HepG2 (cell line): ENCODE measurements around the gene APBB2. TPM values are rescaled to one million over a fixed set of nuclear protein-coding genes. Genes with fewer than 3 reads are reported as not detected.

Experiments used
- ATAC-seq: fragments of 200-7000 bp; cut with Tn5 transposase; 3 replicates; pipeline ENCODE4 v1.9.1; 2020; ENCODE audit warnings: mild to moderate bottlenecking, moderate library complexity
- BruUV-seq: library from RNA; stranded (reverse); fragments of 400-500 nt; replicated peaks from 2 replicates; lab custom pipeline; 2021; lab: Mats Ljungman, UMichigan
- CTCF ChIA-PET: fragments of 300-600 bp; formaldehyde crosslinking; extraction: SDS; loops from one replicate; lab custom pipeline; 2021; ENCODE audit warnings: low total read pairs, inconsistent platforms, low intra/inter-chr PET ratio; lab: Yijun Ruan, JAX
- POLR2A ChIA-PET: fragments of 350-600 bp; sonication (Branson Sonifier 250); formaldehyde crosslinking; loops from one replicate; lab custom pipeline; 2020; ENCODE audit warnings: antibody characterized with exemption, inconsistent platforms; lab: Yijun Ruan, JAX
- DNase-seq: peaks from one replicate; pipeline ENCODE4 v3.0.0-alpha.2; 2015; ENCODE audit warnings: low spot score
- FAIRE-seq: peaks from 3 replicates; lab custom pipeline; 2011; peaks lifted over from hg19 to GRCh38; lab: Jason Lieb, UNC
- H2AFZ ChIP-seq: one replicate; pipeline ENCODE4 v1.6.1; 2011; ENCODE audit warnings: low read length, inconsistent platforms
- H3K27ac ChIP-seq: fragments of 300-600 bp; 3 replicates; pipeline ENCODE4 v1.8.0; 2011; ENCODE audit warnings: mixed run types, mild to moderate bottlenecking, mixed read lengths, low read length, inconsistent platforms; ENCODE audit not compliant: insufficient read depth; ENCODE audit errors: extremely low read length
- H3K27me3 ChIP-seq, 2 experiments: fragments of 200-600 bp in 1 of 2; 2 replicates in 1 of 2; 3 replicates in 1 of 2; pipeline versions ENCODE4 v1.6.0 to v1.8.0; 2011; ENCODE audit warnings: low read length in 2 of 2, mild to moderate bottlenecking in 2 of 2, moderate library complexity in 2 of 2, inconsistent platforms in 1 of 2; ENCODE audit not compliant: insufficient read depth in 2 of 2, control insufficient read depth in 1 of 2
- H3K36me3 ChIP-seq, 2 experiments: fragments of 200-600 bp in 1 of 2; replicated peaks in 1 of 2; 2 replicates in 1 of 2; 3 replicates in 1 of 2; pipeline versions ENCODE4 v1.5.1 to v1.8.0; 2011; ENCODE audit warnings: low read length in 2 of 2, inconsistent platforms in 1 of 2; ENCODE audit not compliant: insufficient read depth in 2 of 2, control insufficient read depth in 1 of 2
- H3K4me1 ChIP-seq: 2 replicates; pipeline ENCODE4 v1.5.1; 2012; ENCODE audit warnings: low read length, inconsistent platforms; ENCODE audit not compliant: insufficient read depth
- H3K4me2 ChIP-seq: 2 replicates; pipeline ENCODE4 v1.6.0; 2011; ENCODE audit warnings: low read depth, low read length, inconsistent platforms
- H3K4me3 ChIP-seq, 3 experiments: fragments of 200-600 bp in 1 of 3; sonication (generic), shearing (Covaris generic) in 1 of 3; replicated peaks in 1 of 3; 2 replicates each; pipeline ENCODE4 v1.5.1; 2011 to 2016; ENCODE audit warnings: low read length in 3 of 3, inconsistent platforms in 2 of 3, low read depth in 2 of 3, mild to moderate bottlenecking in 2 of 3, control low read depth in 1 of 3, mixed read lengths in 1 of 3; ENCODE audit not compliant: insufficient read depth in 1 of 3
- H3K79me2 ChIP-seq: one replicate; pipeline ENCODE4 v1.6.1; 2011; ENCODE audit warnings: low read length, inconsistent platforms; ENCODE audit not compliant: insufficient read depth
- H3K9ac ChIP-seq: 2 replicates; pipeline ENCODE4 v1.6.0; 2011; ENCODE audit warnings: mild to moderate bottlenecking, low read depth, low read length, inconsistent platforms; ENCODE audit not compliant: insufficient read depth
- H3K9me3 ChIP-seq: 2 replicates; pipeline ENCODE4 v1.5.1; 2012; ENCODE audit warnings: mild to moderate bottlenecking, low read length
- H4K20me1 ChIP-seq: 2 replicates; pipeline ENCODE4 v1.6.0; 2011; ENCODE audit warnings: inconsistent platforms, mild to moderate bottlenecking, low read length, moderate library complexity; ENCODE audit not compliant: insufficient read depth
- HIC2 ChIP-seq: sonication (generic); formaldehyde crosslinking; IDR thresholded peaks from 2 replicates; pipeline ENCODE4 v1.9.0; 2022; ENCODE audit warnings: low read depth, missing genetic modification reagents
- SPEN ChIP-seq: sonication (generic); formaldehyde crosslinking; IDR thresholded peaks from 2 replicates; pipeline ENCODE4 v1.5.1; 2020; ENCODE audit warnings: low read depth, mild to moderate bottlenecking, missing genetic modification reagents
- STAT5B ChIP-seq: sonication (generic); formaldehyde crosslinking; IDR thresholded peaks from 2 replicates; pipeline ENCODE4 v1.4.0; 2020; ENCODE audit warnings: missing genetic modification reagents
- TAF1 ChIP-seq: sonication (generic); formaldehyde crosslinking; IDR thresholded peaks from 2 replicates; pipeline ENCODE4 v1.4.0; 2020; ENCODE audit warnings: missing genetic modification reagents
- ZMYM4 ChIP-seq: sonication (generic); formaldehyde crosslinking; IDR thresholded peaks from 2 replicates; pipeline ENCODE4 v1.8.1; 2023; ENCODE audit warnings: mild to moderate bottlenecking, missing genetic modification reagents
- ZNF18 ChIP-seq: sonication (generic); formaldehyde crosslinking; IDR thresholded peaks from 2 replicates; pipeline ENCODE4 v1.8.0; 2022; ENCODE audit warnings: mild to moderate bottlenecking, missing genetic modification reagents; ENCODE audit not compliant: insufficient replicate concordance
- WGBS: methylation state at CpG from one replicate; pipeline ENCODE4 v1.1.6; 2017; ENCODE audit warnings: low lambda C conversion rate; 5-methylcytosine and 5-hydroxymethylcytosine counted together
- in situ Hi-C: cut with HindIII; loops from 2 replicates; pipeline ENCODE4 v1.10.0; 2017; ENCODE audit warnings: low pct_unique_long_range_greater_than_20kb; ENCODE audit not compliant: extremely low pct_ligation_motif_present
- intact Hi-C: fragments of 100-400 bp; cut with micrococcal nuclease; formaldehyde crosslinking; loops from one replicate; pipeline ENCODE4 v1.10.0; 2022; ENCODE audit not compliant: unreplicated experiment
- polyA plus RNA-seq, 8 experiments: library from polyadenylated mRNA; depleted of rRNA in 3 of 8; stranded (reverse) in 7 of 8; unstranded in 1 of 8; fragments of >200 nt; fragmentation: Illumina TruSeq in 4 of 8; extraction: Trizol in 4 of 8; gene quantifications; 2 replicates each; pipeline versions ENCODE4 v1.2.1 to v1.2.3, GENCODE V29; 2011 to 2016; ENCODE audit warnings: low read depth in 4 of 8, missing spikeins in 1 of 8, mixed read lengths in 1 of 8; ENCODE audit not compliant: insufficient read depth in 1 of 8
- total RNA-seq, 5 experiments: library from RNA; depleted of rRNA; stranded (reverse); fragments of >200 nt; fragmentation: Illumina TruSeq; extraction: Trizol; gene quantifications; 2 replicates each; pipeline ENCODE4 v1.2.3, GENCODE V29; 2016; ENCODE audit warnings: low read depth in 1 of 5

Gene APBB2
- total and polyA plus RNA-seq, 2 of the 13 experiments (the other 11 are each of a cell fraction or from before 2014, with no cell fraction given), result 11.7 to 17.0 TPM

- Histone ChIP-seq H3K27ac (no peak overlapping the region), H4K20me1 (no peaks in the 10 kb centered on the region), H2AFZ (no peak overlapping the region), H3K9ac (no peak overlapping the region), H3K4me3 (no peak overlapping the region), H3K4me2 (no peak overlapping the region), H3K36me3 (no peaks in the 10 kb centered on the region), H3K4me1 (no peaks in the 10 kb centered on the region), H3K9me3 (no peaks in the 10 kb centered on the region), H3K27me3 (no peaks in the 10 kb centered on the region), H3K79me2 (no peaks in the 10 kb centered on the region)
- no peak for ATAC-seq
- intact Hi-C loops (no loop called here), in situ Hi-C loops (no loop called here)
- WGBS, result 82% methylated on average over 4 of the region's 4 CpGs
- no peak for TF ChIP-seq SPEN
- TF ChIP-seq ZNF18 (CRISPR knock-in tag), result no peak
- TF ChIP-seq TAF1 (CRISPR knock-in tag), result no peak
- TF ChIP-seq STAT5B (CRISPR knock-in tag), result no peak
- no peak for TF ChIP-seq ZMYM4 (CRISPR knock-in tag)
- TF ChIP-seq HIC2 (CRISPR knock-in tag), result no peak
- ChIA-PET CTCF (no interaction called here), POLR2A (interaction anchor here (1.1 kb wide), 1 partner anchor 230 kb away, joined by 3 read pairs; the partner anchor contains the start of gene APBB2)
- FAIRE-seq, result no peak
- no peak for DNase-seq
- BruUV-seq, result no TSS peak
Measured at GRCh38 chr4:40984051-40984450, 230.3 kb downstream of the APBB2 start.
